IPS DF 19.7 (cell line): ENCODE results near the gene ADARB1.

ENCODE experiments used
- DNase-seq: peaks from one replicate; pipeline ENCODE4 v3.0.0-alpha.2; 2013; ENCODE audit warnings: low read depth, low spot score

The ADARB1 gene

GRCh38 chr21:45225741-45226327 is 151.5 kb downstream of the ADARB1 start:
- DNase-seq: no peak

GRCh38 chr21:45226540-45227326 is 152.4 kb downstream of the ADARB1 start:
- no peak for DNase-seq

GRCh38 chr21:45227735-45228134 is 153.4 kb downstream of the ADARB1 start:
- DNase-seq: no peak

- DNase-seq: no peak
These were observed 153.8 kb downstream of the ADARB1 start for GRCh38 chr21:45228171-45228641.

GRCh38 chr21:45228656-45229240 is 154.4 kb downstream of the ADARB1 start:
- no peak for DNase-seq

GRCh38 chr21:45231705-45232104 is 157.3 kb downstream of the ADARB1 start:
- DNase-seq: no peak

- no peak for DNase-seq
These were observed 159.7 kb downstream of the ADARB1 start for GRCh38 chr21:45234127-45234526.

- no peak for DNase-seq
These were observed 160.6 kb downstream of the ADARB1 start for GRCh38 chr21:45234965-45235364.

- DNase-seq: no peak
These were observed 161.1 kb downstream of the ADARB1 start for GRCh38 chr21:45235488-45235887.

GRCh38 chr21:45236481-45236880 is 162.1 kb downstream of the ADARB1 start:
- DNase-seq: no peak

- no peak for DNase-seq
These were observed 163.0 kb downstream of the ADARB1 start for GRCh38 chr21:45237401-45237800.

- DNase-seq: no peak
These were observed 167.0 kb downstream of the ADARB1 start for GRCh38 chr21:45241357-45241756.

- DNase-seq: no peak
These were observed 169.2 kb downstream of the ADARB1 start for GRCh38 chr21:45243603-45244002.

GRCh38 chr21:45244799-45245340 is 170.5 kb downstream of the ADARB1 start:
- no peak for DNase-seq

- DNase-seq: no peak
These were observed 172.3 kb downstream of the ADARB1 start for GRCh38 chr21:45246386-45247320.

GRCh38 chr21:45248301-45248892 is 174.0 kb downstream of the ADARB1 start:
- DNase-seq: no peak

- no peak for DNase-seq
These were observed 174.6 kb downstream of the ADARB1 start for GRCh38 chr21:45248893-45249381.

GRCh38 chr21:45249626-45250025 is 175.2 kb downstream of the ADARB1 start:
- DNase-seq: no peak

GRCh38 chr21:45250272-45250671 is 175.9 kb downstream of the ADARB1 start:
- no peak for DNase-seq

GRCh38 chr21:45250914-45251634 is 176.7 kb downstream of the ADARB1 start:
- no peak for DNase-seq
